ENCODE results near the gene KCNJ16.

KCNJ16 gene

DNA sequence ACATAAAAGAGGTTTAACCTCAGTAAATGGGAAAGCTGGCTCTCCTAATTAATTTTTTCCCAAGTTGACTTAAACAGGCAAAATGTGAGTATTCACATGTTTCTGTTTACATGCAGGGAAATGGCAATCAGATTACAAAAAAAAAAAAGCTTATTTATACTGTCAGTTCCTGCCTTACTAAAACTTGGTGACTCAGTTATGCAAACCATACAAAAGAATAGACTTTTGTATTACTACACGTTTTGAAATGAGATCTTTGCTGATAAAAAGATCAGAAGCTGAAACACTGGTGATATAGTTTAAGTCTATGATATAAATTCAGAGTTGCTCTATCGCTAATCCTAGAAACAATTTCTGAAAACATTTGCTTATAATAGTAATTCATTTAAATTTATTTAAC, 85.0 kb downstream of the KCNJ16 start:
- no peak overlapping the region for H3K27ac ChIP-seq
- TF ChIP-seq, protein P1, sequence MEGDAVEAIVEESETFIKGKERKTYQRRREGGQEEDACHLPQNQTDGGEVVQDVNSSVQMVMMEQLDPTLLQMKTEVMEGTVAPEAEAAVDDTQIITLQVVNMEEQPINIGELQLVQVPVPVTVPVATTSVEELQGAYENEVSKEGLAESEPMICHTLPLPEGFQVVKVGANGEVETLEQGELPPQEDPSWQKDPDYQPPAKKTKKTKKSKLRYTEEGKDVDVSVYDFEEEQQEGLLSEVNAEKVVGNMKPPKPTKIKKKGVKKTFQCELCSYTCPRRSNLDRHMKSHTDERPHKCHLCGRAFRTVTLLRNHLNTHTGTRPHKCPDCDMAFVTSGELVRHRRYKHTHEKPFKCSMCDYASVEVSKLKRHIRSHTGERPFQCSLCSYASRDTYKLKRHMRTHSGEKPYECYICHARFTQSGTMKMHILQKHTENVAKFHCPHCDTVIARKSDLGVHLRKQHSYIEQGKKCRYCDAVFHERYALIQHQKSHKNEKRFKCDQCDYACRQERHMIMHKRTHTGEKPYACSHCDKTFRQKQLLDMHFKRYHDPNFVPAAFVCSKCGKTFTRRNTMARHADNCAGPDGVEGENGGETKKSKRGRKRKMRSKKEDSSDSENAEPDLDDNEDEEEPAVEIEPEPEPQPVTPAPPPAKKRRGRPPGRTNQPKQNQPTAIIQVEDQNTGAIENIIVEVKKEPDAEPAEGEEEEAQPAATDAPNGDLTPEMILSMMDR (conservative IDR thresholded peaks at IDR 0.05): no peak
- no peak for TF ChIP-seq ZFX (IDR thresholded peaks at IDR 0.05)

DNA sequence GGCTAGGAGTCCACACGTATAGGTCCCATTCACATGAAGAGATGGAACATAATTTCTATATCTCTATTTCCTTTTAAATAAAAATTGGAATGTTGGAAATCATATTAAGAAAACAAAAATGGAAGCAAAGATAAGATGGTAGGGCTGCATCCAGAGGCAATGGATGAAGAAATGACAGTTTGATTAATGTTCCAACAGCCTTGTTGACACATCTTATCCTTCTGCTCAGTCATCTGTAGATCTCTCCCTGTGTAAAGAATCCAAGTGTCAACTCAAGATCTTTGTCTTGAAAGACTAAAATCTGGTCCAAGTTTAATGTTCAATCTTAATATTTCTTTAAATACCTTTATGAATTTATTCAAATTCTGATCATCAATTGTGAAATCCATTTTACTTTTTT, 86.5 kb downstream of the KCNJ16 start:
- no peak overlapping the region for H3K27ac ChIP-seq
- TF ChIP-seq ZFX (IDR thresholded peaks at IDR 0.05): no peak
- TF ChIP-seq, protein P1 (conservative IDR thresholded peaks at IDR 0.05): no peak

DNA sequence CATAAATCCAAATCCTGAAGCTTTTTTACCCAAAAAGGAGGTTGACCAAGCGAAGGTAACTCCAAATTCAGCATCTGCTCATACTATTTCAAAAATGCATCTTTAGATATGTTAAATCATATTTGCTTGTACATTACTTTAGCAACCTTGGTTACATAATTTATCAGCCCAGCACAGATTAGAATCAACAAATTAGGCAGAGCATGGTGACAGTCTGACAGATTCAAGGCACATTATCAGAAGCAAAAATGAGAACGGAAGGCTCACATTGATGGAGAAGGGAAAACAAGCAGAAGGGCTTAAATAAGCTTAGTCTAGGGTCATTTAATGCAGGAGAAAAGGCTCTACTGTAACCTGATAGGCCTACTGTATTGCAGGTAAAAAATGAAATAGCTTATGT, 90.4 kb downstream of the KCNJ16 start:
- TF ChIP-seq, protein P1 (conservative IDR thresholded peaks at IDR 0.05): no peak
- no peak for TF ChIP-seq ZFX (IDR thresholded peaks at IDR 0.05)
- H3K27ac ChIP-seq: no peak overlapping the region

DNA sequence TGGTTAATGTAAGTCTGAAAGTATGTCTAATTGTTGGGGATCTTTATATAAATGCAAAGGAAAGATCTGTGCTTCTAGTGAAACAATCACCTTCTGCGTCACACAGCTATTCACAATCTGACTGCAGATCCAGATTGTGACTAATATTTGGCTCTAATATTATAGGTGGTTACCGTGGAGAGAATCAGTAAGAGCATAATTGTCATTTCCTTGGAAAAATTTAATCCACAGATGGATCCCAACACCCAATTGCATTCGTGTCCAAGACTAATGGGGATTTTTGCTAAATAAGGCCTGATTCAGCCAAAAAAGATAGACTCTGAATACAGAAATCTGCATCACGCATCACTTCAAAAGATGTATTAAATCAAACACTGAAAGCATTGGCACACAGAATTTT, 91.6 kb downstream of the KCNJ16 start:
- no peak for TF ChIP-seq ZFX (IDR thresholded peaks at IDR 0.05)
- TF ChIP-seq, protein P1 (conservative IDR thresholded peaks at IDR 0.05): no peak

DNA sequence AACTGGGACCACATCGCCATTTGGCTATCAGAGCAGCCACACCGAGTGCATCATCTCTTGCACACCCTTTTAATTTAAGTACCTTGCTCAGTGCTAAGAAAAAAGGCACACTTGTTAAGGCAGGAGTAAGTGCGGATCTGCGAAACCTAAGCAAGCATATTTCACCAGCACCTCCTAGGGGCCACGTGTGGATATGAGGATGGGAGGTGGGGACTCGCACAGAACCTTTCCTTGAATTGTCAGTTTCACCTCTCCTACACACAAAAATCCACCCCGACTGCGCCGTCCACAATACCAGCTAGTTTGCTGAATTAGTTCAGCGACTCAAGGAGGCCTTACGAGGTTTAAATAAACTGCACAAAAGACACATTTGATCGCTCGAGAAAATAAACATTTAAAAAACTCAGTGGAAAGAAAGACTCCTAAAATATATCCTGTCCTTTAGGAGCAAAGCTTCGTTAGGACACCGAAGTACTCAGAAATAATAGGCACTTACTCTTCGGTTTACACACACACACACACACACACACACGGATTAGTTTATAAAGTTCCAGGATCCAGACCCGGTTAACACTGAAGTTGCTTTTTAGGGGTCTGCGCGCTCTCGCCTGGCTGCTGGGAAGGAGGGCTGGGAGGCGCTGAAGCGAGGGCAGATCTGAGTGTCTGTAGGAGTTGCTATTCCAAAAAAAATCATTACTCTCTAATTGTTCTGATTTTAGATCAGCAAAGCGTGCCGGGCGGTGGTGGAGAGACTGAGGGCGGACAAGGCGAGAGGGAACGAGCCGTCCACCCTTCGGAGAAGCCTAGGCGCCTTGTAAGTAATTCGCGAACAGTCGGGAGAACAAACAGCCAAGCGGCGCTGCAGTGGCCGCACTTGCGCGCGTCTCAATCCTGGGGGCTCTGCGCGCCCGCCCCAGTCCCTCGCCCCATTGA, 93.3 kb downstream of the KCNJ16 start:
- TF ChIP-seq, protein P1 (conservative IDR thresholded peaks at IDR 0.05): peak; percentile 47
- TF ChIP-seq ZFX (IDR thresholded peaks at IDR 0.05): no peak
- H3K27ac ChIP-seq: no peak overlapping the region

More for the DNA sequence above, 91.6 kb downstream of the KCNJ16 start:
- H3K27ac ChIP-seq: no peak overlapping the region

DNA sequence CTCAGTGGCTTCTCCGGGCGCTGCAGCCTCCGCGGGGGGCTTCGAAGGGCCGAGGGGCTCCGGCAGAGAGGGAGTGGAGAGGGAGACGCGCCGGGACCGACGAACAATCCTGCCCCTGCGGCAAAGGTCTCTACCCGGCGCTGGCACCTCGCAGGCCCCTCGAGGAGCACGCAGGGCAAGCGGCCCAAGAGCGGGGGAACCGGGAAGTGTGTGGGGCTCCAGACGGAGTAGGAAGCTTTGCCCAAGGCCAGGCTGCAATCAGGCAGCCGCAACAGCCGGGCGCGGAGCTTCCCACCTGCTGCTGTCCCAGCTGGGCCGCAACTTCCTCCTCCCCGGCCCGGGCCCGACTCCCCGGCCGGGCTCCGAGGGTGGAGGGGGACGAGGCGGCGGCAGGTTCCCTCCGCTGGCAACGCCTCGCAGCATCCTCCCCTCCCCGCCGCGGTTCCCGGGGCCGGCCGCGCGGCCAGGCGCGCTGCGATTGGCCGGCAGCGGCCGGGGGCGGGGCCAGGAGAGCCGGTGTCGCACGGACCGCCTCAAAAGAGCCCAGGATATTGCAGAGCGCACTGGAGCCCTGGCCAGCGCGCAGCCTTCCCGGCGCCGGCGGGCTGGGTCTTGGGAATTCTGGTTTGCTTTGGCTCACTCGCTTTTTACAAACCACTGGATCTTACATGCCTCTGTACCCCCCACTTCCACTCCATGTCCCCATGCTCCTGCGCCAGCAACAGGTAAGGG, 94.1 kb downstream of the KCNJ16 start, which contains the start of gene KCNJ2:
TSS of gene KCNJ2 (plus strand) at position 556 of the 732 bp plus-strand sequence. CDS start 5,508 bp downstream, outside the sequence.
- no peak within 1 kb of the TSS for H3K27ac ChIP-seq
- no peak for TF ChIP-seq ZFX (IDR thresholded peaks at IDR 0.05)
- TF ChIP-seq, protein P1 (conservative IDR thresholded peaks at IDR 0.05): no peak
